Keratinocyte (primary cell): Measurements from ENCODE around the gene KCNC1.

Experiments used
- CTCF ChIP-seq, 3 experiments: IDR thresholded peaks in 1 of 3; conservative IDR thresholded peaks in 1 of 3; optimal IDR thresholded peaks in 1 of 3; 2 replicates in 2 of 3; 3 replicates in 1 of 3; pipeline versions ENCODE3 to v1.5.1; 2011; ENCODE audit warnings: low read length in 3 of 3, mild to moderate bottlenecking in 3 of 3, moderate library complexity in 2 of 3, control low read depth in 1 of 3, inconsistent platforms in 1 of 3; ENCODE audit not compliant: insufficient read depth in 2 of 3; ENCODE audit errors: extremely low read depth in 1 of 3
- EZH2 ChIP-seq: IDR thresholded peaks from one replicate; pipeline ENCODE4 v1.6.1; 2012; ENCODE audit warnings: inconsistent platforms, mild to moderate bottlenecking, low read length, moderate library complexity

- TF ChIP-seq CTCF (optimal IDR thresholded peaks at IDR 0.05 in 1 of 3, IDR thresholded peaks at IDR 0.05 in 1 of 3, conservative IDR thresholded peaks at IDR 0.05 in 1 of 3; ENCODE audit: extremely low read depth in 1 of 3, insufficient read depth in 2 of 3, low read length in 3 of 3): no peak
- no peak for TF ChIP-seq EZH2
Measured at GRCh38 chr11:17790453-17790852, 55.9 kb downstream of the KCNC1 start.
